ENCODE data around the gene PGAM5.

The PGAM5 gene

DNA sequence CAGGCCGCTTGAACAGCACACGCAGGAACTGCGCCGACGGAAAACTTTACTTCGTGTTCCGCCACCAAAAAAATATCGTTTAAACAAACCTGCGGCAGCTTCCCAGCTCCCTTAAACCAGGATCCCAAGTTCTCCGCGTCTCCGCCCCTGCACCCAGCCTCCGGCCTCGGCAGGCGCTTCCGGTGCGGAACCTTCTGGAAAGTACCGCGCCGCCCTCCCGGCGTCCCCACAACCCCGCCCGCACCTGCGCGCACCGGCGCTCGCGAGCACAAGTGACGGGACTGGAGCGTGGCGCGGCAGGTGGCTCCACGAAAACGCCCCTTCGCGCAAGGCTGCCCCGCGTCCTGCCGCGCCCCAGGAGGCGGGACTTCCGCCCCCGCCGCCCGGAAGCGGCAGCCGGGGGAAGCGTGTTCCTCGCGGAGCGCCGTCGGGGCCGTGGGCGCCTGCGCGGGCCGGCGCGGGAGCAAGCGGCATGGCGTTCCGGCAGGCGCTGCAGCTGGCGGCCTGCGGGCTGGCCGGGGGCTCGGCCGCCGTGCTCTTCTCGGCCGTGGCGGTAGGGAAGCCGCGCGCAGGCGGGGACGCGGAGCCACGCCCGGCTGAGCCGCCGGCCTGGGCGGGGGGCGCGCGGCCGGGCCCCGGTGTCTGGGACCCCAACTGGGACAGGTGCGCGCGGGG lies at the start of gene PGAM5:
Gene PGAM5 (plus strand): TSS at position 438 of the 675 bp plus-strand sequence. CDS start 35 bp downstream, at position 473.
- DNase-seq (ENCODE audit: low read depth in 2 of 2): peak; percentile 75 to 81

DNA sequence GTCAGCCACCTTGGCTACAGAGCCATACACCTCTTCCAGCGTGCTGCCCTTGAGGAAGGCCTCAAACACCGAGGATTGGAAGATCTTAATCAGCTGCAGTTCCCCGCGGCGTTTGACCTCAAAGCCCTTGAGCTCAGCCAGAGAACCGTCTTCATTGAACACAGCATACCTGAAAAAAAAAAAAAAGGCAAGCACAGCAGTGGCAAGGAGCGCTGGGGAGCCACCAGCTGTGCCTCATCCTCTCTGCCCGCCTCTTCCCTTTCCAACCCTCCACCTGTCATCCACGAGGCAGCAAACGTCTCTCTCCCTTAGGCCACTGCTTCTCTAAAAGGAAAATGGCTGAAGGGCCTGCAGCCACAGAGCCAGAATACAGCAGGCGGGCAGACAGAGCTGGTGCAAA lies 49.6 kb upstream of the PGAM5 start:
- DNase-seq (ENCODE audit: low read depth in 2 of 2): no peak

DNA sequence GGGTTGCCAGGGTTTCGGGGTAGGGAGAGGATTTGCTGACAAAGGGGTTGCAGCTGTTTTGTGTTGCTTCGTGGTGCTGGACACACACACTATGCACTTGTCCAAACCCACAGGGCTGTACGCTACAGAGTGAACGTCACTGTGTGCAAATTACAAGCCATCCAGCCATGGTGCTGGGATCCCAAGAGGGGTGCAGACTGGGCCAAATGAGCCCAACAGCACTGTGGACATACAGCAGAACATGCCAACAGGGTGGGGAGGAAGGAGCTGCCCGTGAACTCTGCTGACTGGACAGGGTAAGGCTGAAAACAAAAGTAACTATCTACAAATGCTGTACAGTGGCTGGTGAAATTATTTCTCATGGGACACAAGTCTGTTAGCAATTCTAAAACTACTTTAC lies 48.7 kb upstream of the PGAM5 start:
- no peak for DNase-seq (ENCODE audit: low read depth in 2 of 2)

DNA sequence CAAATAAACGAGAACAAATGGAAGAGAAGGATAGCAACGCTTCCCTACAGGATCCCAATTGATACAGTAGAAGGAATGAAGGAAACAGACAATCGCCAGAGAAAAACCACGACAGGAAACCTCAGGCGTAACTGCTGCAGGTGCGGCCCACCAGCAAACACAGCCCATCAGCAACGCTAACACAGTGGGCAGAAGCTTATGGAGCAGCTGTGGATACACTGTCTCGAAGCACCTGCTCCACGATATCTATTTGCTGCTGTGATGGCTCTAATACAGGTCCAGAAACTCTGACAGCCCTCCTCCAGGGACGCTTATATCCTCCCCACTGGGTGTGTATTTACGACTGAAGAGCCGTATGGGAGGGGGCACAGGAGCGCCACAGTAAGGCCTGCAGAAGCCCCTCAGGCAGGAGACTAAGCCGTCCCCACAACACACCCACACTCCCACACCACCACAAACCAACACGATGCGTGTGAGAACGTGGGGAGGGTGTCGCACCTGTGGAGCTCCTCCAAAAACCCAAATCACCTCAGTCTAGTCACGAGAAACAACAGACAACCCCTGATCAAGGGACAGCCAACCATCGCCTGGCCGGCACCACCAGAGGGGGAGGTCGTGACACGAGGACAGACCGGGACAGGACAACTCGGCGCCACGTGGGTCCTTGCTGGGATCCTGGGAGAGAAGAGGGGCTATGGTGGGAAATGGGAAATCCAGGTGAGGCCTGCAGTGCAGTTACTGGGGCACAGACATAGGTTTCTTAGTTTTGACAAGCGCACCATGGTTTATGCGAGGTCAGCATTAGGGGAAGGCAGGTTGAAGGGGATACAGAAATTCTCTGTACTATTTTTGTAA lies 47.5 kb upstream of the PGAM5 start:
- no peak for DNase-seq (ENCODE audit: low read depth in 2 of 2)

- DNase-seq (ENCODE audit: low read depth in 2 of 2): no peak
These were observed 46.2 kb upstream of the PGAM5 start for GRCh38 chr12:132664206-132665148.

DNA sequence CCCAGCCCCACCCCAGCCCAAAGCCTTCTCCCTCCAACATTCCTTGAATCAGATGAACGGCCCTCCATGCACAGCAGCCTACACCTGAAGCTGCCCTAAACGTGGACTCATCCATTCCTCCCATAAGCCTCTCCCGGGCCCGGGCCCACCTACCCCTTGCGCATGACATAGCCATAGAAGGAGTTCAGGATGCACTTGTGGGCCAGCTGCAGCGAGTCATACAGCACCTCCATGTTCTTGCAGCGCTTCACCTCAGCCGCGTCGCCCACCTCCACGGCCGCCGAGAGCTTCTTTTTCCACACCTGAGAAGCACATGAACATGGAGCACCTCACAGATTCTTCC lies 45.5 kb upstream of the PGAM5 start:
- no peak for DNase-seq (ENCODE audit: low read depth in 2 of 2)

- DNase-seq (ENCODE audit: low read depth in 2 of 2): no peak
These were observed 44.8 kb upstream of the PGAM5 start for GRCh38 chr12:132665794-132666193.

DNA sequence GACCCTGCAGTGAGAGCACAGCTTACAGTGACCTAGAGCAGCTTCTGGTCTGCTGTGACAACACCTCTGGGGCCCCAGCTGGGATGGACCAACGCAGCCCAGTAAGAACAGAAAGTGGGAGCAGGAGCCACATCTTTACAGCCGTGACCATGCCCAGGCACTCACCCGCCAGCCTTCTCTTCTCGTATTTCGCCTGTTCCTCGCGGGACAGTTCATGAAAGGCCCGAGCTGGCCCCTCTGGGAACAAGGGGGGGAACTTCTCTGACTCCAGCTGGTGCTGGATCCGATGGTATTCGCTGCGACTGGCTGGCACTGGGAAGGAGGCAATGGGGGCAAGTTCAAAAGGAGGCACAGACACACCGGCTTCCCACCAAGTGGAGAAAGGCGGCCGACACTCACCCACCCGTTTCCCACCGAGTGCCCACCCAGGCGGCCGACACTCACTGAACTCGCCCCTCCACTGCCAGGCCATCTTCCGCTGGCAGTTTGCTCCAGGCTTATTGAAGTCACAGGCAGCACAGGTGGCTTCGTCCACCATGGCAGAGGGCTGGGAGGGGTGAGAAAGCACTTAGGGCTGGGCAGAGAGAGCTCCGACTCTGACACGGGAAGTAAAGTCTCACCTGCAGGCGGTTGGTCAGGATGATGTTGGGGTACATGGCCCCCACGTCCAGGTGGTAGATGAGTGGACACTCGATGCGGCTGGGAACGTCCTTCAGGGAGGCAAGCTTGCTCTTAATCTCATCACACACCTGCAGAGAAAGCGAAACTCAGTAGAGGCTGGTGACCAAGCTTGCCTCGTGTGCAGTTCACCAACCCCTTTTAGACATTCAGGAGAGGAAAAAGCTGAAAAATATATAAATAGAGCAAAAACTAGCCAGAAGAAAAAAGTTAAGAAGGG lies 42.2 kb upstream of the PGAM5 start:
- DNase-seq (ENCODE audit: low read depth in 2 of 2): no peak

- no peak for DNase-seq (ENCODE audit: low read depth in 2 of 2)
These were observed 41.3 kb upstream of the PGAM5 start for GRCh38 chr12:132669166-132669879.

- no peak for DNase-seq (ENCODE audit: low read depth in 2 of 2)
These were observed 38.5 kb upstream of the PGAM5 start for GRCh38 chr12:132672116-132672515.

GRCh38 chr12:132672678-132673077 lies 38.0 kb upstream of the PGAM5 start:
- DNase-seq (ENCODE audit: low read depth in 2 of 2): no peak

- no peak for DNase-seq (ENCODE audit: low read depth in 2 of 2)
These were observed 37.1 kb upstream of the PGAM5 start for GRCh38 chr12:132673288-132674179.

DNA sequence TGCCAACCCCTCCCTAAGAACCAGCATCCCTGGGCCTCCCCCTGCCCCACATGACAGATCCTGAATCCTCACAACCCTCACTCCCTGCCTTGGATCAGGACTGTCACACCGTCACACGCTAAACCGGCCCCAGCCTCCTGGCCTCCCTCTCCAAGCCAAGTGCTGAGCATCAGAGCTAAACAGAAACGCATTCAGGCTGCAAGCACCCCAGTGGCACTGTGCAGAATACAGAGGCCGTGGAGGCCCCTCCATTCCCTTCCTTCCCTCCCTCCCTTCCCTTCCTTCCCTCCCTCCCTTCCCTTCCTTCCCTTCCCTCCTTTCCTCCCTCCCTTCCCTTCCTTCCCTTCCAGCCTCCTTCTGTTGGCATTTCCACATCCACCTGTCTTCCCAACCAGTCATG lies 36.1 kb upstream of the PGAM5 start:
- no peak for DNase-seq (ENCODE audit: low read depth in 2 of 2)

- DNase-seq (ENCODE audit: low read depth in 2 of 2): no peak
These were observed 34.7 kb upstream of the PGAM5 start for GRCh38 chr12:132675757-132676432.

GRCh38 chr12:132677492-132677891 lies 33.1 kb upstream of the PGAM5 start:
- DNase-seq (ENCODE audit: low read depth in 2 of 2): no peak

DNA sequence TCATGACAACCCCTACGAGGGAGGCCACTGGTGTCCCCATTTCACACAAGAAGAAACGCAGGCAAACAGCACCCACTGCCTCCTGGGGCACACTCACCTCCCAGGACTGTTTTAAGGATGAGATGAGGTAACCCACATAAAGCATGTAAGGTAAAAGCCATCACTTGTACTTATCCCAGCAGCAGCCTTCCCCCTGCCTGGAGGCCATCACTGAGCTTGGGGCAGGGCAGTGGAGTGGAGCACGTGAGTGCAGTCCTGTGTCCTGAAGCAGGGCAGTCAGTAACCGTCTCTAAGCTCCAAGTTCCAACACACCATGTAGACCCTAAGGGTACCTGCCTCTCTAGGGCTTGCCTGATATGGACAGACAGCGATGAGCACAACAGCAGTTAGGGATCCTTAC lies 25.2 kb upstream of the PGAM5 start:
- no peak for DNase-seq (ENCODE audit: low read depth in 2 of 2)

GRCh38 chr12:132686825-132687210 lies 23.8 kb upstream of the PGAM5 start:
- DNase-seq (ENCODE audit: low read depth in 2 of 2): no peak

DNA sequence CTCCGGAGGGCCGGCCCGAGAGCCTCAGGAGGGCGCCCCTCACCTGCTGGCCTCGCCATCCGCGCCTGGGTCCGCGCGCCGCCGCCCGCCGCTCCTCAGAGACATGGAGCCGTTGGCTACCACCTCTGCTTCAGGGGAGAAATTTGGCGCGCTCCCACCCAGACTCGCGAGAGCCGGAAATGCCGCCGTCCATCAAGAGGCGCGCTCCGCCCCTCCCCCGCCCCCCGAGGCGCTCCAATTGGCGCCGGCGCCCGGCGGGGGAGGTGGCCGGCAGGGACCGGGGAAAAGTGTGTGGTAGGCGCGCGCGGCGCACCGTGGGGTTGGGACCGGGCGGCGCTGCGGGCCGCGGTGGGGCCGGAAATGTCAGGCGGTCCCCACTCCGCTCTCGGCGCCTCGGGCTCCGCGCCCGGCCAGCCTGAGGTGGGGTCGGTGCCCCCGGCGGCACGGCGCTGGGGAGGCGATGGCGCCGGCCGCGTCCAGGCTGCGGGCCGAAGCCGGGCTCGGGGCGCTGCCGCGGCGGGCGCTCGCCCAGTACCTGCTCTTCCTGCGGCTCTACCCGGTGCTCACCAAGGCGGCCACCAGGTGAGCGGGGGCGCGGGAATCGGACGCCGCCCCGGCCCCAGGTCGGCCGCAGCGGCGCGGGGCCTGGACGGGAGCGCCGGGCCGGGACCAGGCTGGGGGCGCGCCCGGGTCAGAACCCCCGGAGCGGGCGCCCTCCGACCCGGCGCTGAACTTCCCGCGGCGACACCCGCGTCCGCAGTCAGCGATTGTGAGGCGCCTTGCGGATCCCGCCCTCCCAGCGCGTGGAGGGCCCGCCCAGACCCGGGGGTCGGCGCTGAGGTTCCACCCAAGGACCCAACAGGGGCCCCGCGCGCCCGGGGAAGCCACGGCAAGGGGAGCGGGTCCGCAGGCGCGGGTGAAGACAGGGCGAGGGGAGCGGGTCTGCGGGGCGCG lies 23.2 kb upstream of the PGAM5 start, which contains the start of the genes POLE and PXMP2:
Gene POLE (minus strand): TSS at position 132 of the 954 bp plus-strand sequence. CDS start 27 bp downstream, at position 105.
Gene PXMP2 (plus strand): TSS at position 377 of the 954 bp plus-strand sequence. CDS start 84 bp downstream, at position 461.
- peak; percentile 95 to 96 for DNase-seq (ENCODE audit: low read depth in 2 of 2)
